Stimulated activated naive CD8-positive, alpha-beta T cell treated with anti-CD3 and anti-CD28 coated beads, Interleukin-15, Interleukin-2, amounts not matched to agents 100 ng/mL and 50 ng/mL, for 24 hours (primary cell): Measurements from ENCODE around the gene ASGR1.
"Not testable (repeated sequence)": the region's sequence is repeated elsewhere in the genome, so short reads cannot be mapped to it uniquely, and the experiment has no call there.

Source experiments
- H3K27ac Mint-ChIP-seq: one replicate; pipeline ENCODE4 v1.8.0; 2021; ENCODE audit warnings: mild to moderate bottlenecking, mixed read lengths
- H3K27me3 Mint-ChIP-seq: one replicate; pipeline ENCODE4 v1.8.0; 2021; ENCODE audit warnings: mixed read lengths
- H3K36me3 Mint-ChIP-seq: one replicate; pipeline ENCODE4 v1.8.0; 2021; ENCODE audit warnings: low read depth, mixed read lengths
- H3K4me1 Mint-ChIP-seq: one replicate; pipeline ENCODE4 v1.8.0; 2021; ENCODE audit warnings: low read depth, mixed read lengths
- H3K4me3 Mint-ChIP-seq: one replicate; pipeline ENCODE4 v1.8.0; 2021; ENCODE audit warnings: mild to moderate bottlenecking, mixed read lengths
- H3K9me3 Mint-ChIP-seq: one replicate; pipeline ENCODE4 v1.8.0; 2021; ENCODE audit warnings: mixed read lengths

Gene ASGR1

DNA sequence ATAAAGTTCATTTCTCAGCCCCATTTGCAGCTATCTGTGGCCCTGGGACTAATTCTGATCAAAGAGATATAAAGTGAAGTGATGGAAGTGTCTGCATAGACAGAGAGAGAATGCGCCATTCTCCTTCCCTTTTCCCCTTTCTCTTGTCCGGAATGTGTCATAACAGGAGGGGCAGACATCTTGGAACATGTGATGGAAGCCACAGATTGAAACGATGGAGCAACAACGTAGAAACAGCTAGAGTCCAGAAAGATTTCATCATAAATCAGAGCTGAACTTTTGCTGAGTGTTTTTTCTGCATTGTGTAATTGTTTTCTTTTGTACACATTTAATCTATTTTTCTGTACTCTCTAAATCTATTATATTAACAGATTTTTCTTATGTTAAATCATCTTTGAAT lies 11.3 kb downstream of the ASGR1 start:
- Mint-ChIP-seq H3K9me3 (no peaks in the 10 kb centered on the region), H3K27me3 (no peaks in the 10 kb centered on the region), H3K4me3 (no peak overlapping the region), H3K27ac (no peak overlapping the region), H3K4me1 (no peaks in the 10 kb centered on the region), H3K36me3 (no peaks in the 10 kb centered on the region)

DNA sequence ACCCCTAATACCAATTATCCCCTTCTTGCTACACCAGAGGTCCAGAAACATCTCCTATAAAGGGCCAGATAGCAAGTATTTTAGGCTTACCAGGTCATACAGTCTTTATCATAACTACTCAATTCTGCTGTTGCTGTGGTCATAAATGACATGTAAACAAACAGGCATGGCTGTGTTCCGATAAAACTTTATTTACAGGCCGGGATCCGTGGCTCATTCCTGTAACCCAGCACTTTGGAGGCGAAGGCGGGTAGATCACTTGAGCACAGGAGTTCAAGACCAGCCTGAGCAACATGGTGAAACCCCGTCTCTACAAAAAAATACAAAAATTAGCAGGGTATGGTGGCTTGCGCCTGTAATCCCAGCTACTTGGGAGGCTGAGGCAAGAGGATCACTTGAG lies 12.3 kb downstream of the ASGR1 start:
- Mint-ChIP-seq H3K36me3 (no peaks in the 10 kb centered on the region), H3K4me1 (no peaks in the 10 kb centered on the region), H3K4me3 (no peak overlapping the region), H3K27me3 (no peaks in the 10 kb centered on the region), H3K9me3 (no peaks in the 10 kb centered on the region), H3K27ac (no peak overlapping the region)

DNA sequence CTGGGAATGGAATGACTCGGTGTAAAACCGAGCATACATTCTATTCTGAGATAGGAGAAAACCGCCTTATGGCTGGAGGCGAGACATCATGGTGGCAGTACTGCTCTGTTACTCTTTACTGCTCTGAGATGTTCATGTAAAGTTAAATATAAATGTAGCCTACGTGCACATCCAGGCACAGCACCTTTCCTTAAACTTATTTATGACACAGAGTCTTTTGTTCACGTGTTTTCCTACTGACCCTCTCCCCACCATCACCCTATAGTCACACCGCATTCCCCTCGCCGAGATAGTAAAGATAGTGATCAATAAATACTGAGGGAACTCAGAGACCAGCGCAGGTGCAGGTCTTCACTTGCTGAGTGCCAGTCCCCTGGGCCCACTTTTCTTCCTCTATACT lies 19.6 kb downstream of the ASGR1 start:
- H3K4me3 Mint-ChIP-seq, H3K27me3 Mint-ChIP-seq, H3K4me1 Mint-ChIP-seq, H3K36me3 Mint-ChIP-seq, H3K27ac Mint-ChIP-seq, H3K9me3 Mint-ChIP-seq: not testable (repeated sequence)

DNA sequence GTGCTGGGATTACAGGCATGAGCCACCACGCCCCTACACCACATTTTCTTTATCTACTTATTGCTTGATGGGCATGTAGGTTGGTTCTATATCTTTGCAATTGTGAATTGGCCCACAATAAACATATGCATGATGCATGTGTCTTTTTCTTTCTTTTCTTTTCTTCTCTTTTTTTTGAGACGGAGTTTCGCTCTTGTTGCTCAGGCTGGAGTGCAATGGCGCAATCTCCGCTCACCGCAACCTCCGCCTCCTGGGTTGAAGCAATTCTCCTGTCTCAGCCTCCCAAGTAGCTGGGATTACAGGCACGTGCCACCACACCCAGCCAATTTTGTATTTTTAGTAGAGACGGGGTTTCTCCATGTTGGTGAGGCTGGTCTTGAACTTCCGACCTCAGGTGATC lies 20.7 kb downstream of the ASGR1 start:
- H3K4me3 Mint-ChIP-seq, H3K4me1 Mint-ChIP-seq: not testable (repeated sequence)

DNA sequence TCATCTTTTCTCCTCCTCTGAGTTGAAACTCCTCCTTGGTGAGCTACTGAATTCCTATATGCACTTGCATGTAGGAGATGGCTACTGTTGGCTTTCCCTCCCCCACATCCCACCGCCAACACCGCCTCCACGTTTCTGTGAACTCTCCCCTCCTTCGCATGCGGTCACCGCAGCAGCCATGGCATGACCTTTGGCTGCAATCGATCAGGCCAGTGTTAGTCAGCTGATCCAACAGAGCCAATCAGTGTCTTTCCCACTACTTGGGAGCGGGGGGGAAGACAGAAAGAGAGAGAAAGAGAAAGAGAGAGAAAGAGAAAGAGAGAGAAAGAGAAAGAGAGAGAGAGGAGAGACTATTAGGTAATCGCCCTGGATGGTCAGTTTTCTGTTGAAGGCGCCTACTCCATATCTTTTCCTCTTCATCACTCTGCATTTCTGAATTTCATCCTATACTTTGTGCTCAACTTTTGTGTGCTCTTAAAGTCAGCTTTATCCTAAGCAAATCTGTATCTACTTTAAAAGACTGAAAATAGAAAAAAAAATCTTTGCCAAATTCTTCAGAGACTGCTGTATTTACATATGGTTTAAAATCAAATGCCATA lies 22.7 kb downstream of the ASGR1 start:
- peak overlapping the region; percentile 38 for H3K27ac Mint-ChIP-seq
- H3K4me3 Mint-ChIP-seq: no peak overlapping the region

More for the DNA sequence above, 20.7 kb downstream of the ASGR1 start:
- H3K36me3 Mint-ChIP-seq, H3K27ac Mint-ChIP-seq, H3K9me3 Mint-ChIP-seq: not testable (repeated sequence)
- peaks cover 10% of the 10 kb centered on the region for H3K27me3 Mint-ChIP-seq

DNA sequence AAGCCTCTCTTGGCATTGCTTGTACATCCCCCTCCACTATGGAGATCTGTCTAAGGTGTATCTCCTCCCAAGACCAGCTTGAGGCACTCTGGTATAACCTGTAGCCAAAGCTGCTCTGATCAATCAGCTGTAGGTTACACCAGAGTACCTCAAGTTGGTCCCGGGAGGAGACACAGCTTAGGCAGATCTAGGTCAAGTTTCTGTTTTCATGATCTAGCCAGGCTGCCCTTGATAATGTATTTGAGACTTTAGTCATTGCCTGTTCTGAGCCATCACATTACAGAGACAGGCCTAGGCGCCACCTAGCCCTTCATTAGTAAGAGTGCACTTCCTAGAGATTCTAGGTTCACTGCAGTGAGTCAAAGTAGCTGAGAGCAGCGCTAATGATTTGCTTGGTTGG lies 31.4 kb downstream of the ASGR1 start:
- no peaks in the 10 kb centered on the region for H3K36me3 Mint-ChIP-seq
- peaks cover 4% of the 10 kb centered on the region for H3K27me3 Mint-ChIP-seq
- H3K27ac Mint-ChIP-seq: no peak overlapping the region
- no peaks in the 10 kb centered on the region for H3K4me1 Mint-ChIP-seq
- no peaks in the 10 kb centered on the region for H3K9me3 Mint-ChIP-seq
- no peak overlapping the region for H3K4me3 Mint-ChIP-seq

More for the DNA sequence above, 22.7 kb downstream of the ASGR1 start:
- H3K9me3 Mint-ChIP-seq: no peaks in the 10 kb centered on the region
- H3K4me1 Mint-ChIP-seq: no peaks in the 10 kb centered on the region
- peaks cover 14% of the 10 kb centered on the region for H3K27me3 Mint-ChIP-seq
- H3K36me3 Mint-ChIP-seq: no peaks in the 10 kb centered on the region

DNA sequence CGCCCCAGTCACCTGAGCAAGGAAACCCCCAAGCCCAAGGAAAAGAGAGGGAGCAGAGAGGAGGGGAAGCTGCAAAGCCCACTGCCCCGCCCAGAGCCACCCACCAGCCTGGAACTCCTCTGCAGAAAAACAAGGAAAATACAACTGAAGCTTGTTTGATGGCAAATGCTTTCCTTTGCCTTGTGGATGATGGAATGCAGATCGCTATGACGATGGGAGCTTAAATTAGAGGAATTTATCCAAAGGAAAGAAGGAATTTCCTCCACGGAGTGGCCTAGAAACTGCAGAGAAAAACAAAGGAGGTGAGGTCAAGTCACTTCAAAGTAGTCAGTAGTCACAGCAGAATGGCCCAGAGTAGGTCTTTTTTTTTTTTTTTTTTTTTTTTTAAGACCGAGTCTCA lies 33.1 kb downstream of the ASGR1 start:
- H3K27me3 Mint-ChIP-seq: no peaks in the 10 kb centered on the region
- no peaks in the 10 kb centered on the region for H3K4me1 Mint-ChIP-seq
- H3K36me3 Mint-ChIP-seq: no peaks in the 10 kb centered on the region
- H3K9me3 Mint-ChIP-seq: no peaks in the 10 kb centered on the region
- no peak overlapping the region for H3K27ac Mint-ChIP-seq
- no peak overlapping the region for H3K4me3 Mint-ChIP-seq

DNA sequence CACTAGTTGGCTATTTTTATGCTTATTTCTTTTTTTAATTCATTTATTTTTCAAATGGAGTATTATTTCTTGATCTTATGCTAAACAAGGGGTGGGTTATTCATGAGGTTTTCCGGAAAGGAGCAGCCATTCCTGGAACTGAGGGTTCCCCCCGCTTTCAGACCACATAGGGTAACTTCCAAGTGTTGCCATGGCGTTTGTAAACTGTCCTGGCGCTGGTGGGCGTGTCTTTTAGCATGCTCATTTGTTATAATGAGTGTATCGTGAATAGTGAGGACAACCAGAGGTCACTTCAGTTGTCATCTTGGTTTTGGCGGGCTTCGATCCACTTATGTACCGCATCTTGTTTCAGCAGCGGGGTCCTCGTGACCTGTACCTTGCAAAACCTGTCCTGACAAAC lies 35.0 kb downstream of the ASGR1 start:
- no peaks in the 10 kb centered on the region for H3K4me1 Mint-ChIP-seq
- H3K27me3 Mint-ChIP-seq: no peaks in the 10 kb centered on the region
- no peak overlapping the region for H3K27ac Mint-ChIP-seq
- no peak overlapping the region for H3K4me3 Mint-ChIP-seq
- no peaks in the 10 kb centered on the region for H3K36me3 Mint-ChIP-seq
- no peaks in the 10 kb centered on the region for H3K9me3 Mint-ChIP-seq

DNA sequence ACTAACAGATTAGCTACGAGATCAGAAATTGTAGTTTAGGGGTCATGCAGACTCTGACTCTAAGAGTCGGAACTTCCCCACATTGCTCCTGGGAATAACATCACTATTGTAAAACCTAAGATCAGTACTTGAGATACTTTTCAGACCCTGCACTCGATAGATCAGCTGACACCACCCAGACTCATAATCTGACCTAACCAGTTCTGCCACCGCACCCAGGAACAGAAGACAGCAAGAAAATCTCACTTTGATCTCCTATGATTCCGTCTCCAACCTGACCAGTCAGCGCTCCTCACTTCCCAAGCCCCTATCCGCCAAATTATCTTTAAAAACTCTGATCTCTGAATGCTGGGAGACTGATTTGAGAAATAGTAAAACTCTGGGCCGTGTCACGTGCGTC lies 37.3 kb downstream of the ASGR1 start:
- no peaks in the 10 kb centered on the region for H3K4me1 Mint-ChIP-seq
- no peak overlapping the region for H3K27ac Mint-ChIP-seq
- H3K27me3 Mint-ChIP-seq: peaks cover 7% of the 10 kb centered on the region
- no peak overlapping the region for H3K4me3 Mint-ChIP-seq
- no peaks in the 10 kb centered on the region for H3K36me3 Mint-ChIP-seq
- H3K9me3 Mint-ChIP-seq: no peaks in the 10 kb centered on the region

DNA sequence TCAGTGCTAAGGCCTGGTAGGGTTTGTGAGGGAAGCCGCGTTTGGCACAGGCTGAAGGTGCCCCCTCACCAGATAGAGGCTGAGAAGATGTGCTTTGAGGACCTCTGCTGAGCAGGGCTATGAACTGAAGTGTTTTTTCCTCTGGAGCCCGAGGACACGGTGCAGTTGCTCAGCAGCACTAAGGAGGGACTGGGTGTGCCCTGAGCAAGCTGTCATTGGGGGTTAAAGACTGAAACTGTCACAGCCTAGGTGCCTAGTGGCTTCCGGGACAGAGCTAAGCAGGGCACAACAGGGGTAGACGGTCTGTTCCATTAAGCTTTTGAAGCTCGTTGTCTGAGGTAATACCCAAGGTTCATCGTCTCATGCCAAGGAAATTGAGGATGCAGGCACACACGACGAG lies 39.8 kb downstream of the ASGR1 start:
- Mint-ChIP-seq H3K4me1 (peaks cover 4% of the 10 kb centered on the region), H3K27me3 (peaks cover 13% of the 10 kb centered on the region), H3K4me3 (no peak overlapping the region), H3K27ac (no peak overlapping the region), H3K9me3 (no peaks in the 10 kb centered on the region), H3K36me3 (no peaks in the 10 kb centered on the region)

DNA sequence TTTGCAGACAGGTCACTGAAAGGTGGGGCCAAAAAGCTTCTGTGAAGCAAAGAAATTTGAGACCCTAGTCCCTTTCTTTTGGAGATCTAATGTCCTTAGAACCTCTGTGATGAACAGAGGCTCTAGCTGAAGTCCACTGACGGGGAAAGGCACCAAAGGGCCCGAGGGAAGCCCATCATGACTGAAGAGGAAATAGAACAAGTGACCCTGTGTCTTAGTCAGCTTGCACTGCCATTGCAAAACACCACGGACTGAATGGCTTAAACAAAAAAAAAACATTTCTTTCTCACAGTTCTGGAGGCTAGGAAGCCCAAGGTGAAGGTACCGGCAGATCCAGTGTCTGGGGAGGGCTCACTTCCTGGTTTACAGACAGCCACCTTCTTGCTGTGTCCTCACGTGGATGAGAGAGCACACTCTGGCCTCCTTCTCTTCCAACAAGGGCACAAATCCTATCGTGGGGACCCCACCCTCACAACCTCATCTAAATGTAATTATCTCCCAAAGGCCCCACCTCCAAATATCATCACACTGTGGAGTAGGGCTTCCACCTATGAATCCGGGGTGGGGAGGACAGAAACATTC lies 40.3 kb downstream of the ASGR1 start:
- no peak overlapping the region for H3K27ac Mint-ChIP-seq
- H3K4me1 Mint-ChIP-seq: peaks cover 4% of the 10 kb centered on the region
- no peaks in the 10 kb centered on the region for H3K9me3 Mint-ChIP-seq

DNA sequence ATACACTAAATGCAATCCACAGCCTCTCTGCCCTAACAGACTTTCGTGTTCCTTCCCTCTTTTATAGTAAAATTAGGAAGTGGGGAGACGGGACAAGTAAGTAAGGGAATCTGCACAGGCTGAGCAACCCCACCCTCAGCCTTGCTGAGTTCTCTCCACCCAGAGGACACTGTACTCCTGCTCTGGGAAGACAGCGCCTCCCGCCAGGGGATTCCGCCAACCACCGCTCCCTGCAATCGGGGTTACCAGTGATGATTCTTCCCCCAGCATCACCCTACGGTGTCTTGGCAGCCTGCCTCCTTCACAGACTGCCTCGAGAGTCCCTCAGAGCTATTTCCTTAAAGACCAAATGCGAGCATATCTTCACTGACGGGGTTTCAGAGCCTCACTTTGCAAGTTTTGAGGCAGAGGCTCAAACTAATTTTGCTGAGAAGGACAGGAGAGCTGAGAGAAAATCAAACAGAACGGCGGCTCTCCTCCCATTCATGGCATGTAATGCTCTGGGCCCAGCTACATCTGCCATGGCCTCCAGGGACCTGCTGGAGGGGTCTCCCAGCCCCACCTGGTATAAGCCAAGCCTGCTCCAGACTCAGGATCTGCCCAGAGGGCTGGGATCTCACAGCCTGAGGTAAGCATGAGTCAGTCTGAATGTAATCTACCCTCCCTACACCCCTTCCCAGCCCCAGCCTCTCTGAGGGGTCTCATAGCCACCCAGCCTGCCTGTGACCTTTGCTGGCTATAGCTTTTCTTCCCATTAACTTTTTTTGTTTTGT lies 41.8 kb downstream of the ASGR1 start:
- H3K27ac Mint-ChIP-seq: no peak overlapping the region
- peaks cover 13% of the 10 kb centered on the region for H3K27me3 Mint-ChIP-seq
- H3K36me3 Mint-ChIP-seq: no peaks in the 10 kb centered on the region
- H3K4me1 Mint-ChIP-seq: peaks cover 18% of the 10 kb centered on the region
- no peaks in the 10 kb centered on the region for H3K9me3 Mint-ChIP-seq
- no peak overlapping the region for H3K4me3 Mint-ChIP-seq

More for the DNA sequence above, 40.3 kb downstream of the ASGR1 start:
- Mint-ChIP-seq H3K27me3 (peaks cover 13% of the 10 kb centered on the region), H3K4me3 (no peak overlapping the region), H3K36me3 (no peaks in the 10 kb centered on the region)

DNA sequence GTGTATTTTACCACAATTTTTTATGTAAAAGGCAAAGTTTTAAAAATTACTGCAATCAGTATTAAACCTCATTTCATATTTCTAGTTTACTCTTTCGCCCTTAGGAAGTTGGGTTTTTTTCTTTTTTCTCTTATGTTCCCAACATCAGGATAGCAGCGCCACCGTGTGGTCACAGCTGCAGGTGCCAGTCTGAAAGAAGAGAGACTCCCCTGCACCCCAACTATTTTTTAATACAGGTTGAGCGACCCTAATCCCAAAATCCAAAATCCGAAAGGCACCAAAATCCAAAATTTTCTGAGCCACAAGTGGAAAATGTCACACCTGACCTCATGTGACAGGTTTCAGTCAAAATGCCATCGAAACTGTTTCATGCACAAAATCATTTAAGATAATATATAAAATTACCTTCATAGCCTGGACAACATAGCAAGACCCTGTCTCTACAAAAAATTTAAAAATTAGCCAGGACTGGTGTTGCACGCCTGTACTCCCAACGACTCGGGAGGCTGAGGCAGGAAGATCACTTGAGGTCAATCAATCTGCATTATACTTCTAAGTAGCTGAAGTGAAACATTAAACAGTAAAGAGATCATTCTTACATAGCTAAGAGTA lies 42.8 kb downstream of the ASGR1 start:
- H3K9me3 Mint-ChIP-seq: no peaks in the 10 kb centered on the region
- no peak overlapping the region for H3K27ac Mint-ChIP-seq
- H3K4me3 Mint-ChIP-seq: no peak overlapping the region
- H3K4me1 Mint-ChIP-seq: peaks cover 26% of the 10 kb centered on the region
- H3K36me3 Mint-ChIP-seq: no peaks in the 10 kb centered on the region
- peaks cover 13% of the 10 kb centered on the region for H3K27me3 Mint-ChIP-seq

DNA sequence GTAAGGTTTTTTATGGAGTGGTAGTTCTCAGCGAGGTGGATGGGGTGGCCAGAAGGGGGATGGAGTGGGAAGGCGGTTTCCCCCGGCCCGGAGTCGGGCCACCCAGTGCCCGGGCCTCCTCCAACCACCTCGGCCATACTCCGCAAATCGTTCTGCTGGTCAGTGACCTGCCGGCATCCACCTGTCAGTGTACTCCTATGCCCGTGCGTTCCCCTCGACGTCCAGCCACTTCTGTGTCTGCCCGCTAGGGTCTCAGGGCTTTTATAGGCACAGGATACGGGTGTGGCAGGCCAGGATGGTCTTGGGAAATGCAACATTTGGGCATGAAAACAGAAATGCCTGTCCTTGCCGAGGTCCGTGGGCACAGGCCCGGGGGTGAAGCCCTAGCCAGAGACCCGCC lies 45.3 kb downstream of the ASGR1 start:
- Mint-ChIP-seq H3K4me1 (peaks cover 31% of the 10 kb centered on the region), H3K4me3 (peak overlapping the region; percentile 65), H3K27ac (no peak overlapping the region), H3K9me3 (no peaks in the 10 kb centered on the region), H3K27me3 (peaks cover 13% of the 10 kb centered on the region), H3K36me3 (no peaks in the 10 kb centered on the region)

DNA sequence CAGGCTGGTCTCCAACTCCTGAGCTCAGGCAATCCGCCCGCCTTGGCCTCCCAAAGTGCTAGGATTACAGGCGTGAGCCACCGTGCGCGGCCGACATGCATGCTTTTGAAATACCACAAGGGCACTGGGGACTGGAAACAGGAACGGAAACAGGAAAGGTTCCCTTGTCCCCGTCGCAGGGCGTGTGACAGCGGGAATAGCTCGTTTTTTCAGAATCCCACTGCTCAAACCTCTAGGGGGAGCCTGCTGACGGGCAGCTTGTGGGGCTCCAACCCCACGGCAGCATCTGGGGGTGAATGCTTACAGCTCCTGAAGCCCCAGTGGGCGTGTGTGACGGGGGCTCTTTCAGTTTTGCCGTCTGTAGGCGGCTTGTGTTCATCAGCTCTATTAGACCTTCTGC lies 45.7 kb downstream of the ASGR1 start:
- Mint-ChIP-seq H3K4me3 (peak overlapping the region; percentile 65), H3K9me3 (no peaks in the 10 kb centered on the region), H3K27ac (no peak overlapping the region), H3K4me1 (peaks cover 31% of the 10 kb centered on the region), H3K27me3 (peaks cover 13% of the 10 kb centered on the region), H3K36me3 (no peaks in the 10 kb centered on the region)
